OCI-LY7 (cell line): ENCODE results near the gene SAGE1.

Experiments used
- EZH2phosphoT487 ChIP-seq: fragments of 200-600 bp; sonication (generic); IDR thresholded peaks from 2 replicates; pipeline ENCODE4 v1.6.1; 2018; ENCODE audit warnings: low read depth, borderline replicate concordance, mild to moderate bottlenecking, mixed run types, antibody characterized with exemption, low read length, moderate library complexity, mixed read lengths
- TF ChIP-seq, protein P1 (sequence below): fragments of 200-600 bp; sonication (generic); conservative IDR thresholded peaks from 2 replicates; pipeline ENCODE4 v1.5.1; 2014; ENCODE audit warnings: mild to moderate bottlenecking, antibody characterized with exemption, low read length, moderate library complexity, mixed read lengths

DNA sequence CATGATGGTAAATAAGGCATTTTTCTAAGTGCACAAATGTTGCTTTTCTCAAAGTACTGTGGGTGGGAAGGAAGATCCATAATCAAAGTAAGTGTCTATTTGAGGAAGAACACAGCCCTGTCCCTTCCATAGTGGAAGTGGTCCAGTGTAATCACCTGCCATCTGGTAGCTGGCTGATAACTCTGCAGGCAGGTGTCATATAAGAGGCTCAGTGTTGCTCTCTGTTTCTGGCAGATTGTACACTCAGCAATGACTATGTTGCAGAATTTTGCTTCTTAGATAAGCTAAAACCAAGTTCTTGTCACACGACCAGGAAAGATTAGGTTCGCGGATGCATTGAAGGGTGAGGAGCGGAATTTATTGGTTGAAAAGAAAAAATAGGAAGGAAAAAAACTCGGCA is 20.9 kb downstream of the SAGE1 start:
- TF ChIP-seq, protein P1, sequence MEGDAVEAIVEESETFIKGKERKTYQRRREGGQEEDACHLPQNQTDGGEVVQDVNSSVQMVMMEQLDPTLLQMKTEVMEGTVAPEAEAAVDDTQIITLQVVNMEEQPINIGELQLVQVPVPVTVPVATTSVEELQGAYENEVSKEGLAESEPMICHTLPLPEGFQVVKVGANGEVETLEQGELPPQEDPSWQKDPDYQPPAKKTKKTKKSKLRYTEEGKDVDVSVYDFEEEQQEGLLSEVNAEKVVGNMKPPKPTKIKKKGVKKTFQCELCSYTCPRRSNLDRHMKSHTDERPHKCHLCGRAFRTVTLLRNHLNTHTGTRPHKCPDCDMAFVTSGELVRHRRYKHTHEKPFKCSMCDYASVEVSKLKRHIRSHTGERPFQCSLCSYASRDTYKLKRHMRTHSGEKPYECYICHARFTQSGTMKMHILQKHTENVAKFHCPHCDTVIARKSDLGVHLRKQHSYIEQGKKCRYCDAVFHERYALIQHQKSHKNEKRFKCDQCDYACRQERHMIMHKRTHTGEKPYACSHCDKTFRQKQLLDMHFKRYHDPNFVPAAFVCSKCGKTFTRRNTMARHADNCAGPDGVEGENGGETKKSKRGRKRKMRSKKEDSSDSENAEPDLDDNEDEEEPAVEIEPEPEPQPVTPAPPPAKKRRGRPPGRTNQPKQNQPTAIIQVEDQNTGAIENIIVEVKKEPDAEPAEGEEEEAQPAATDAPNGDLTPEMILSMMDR, result no peak
- no peak for TF ChIP-seq EZH2phosphoT487
